HG02981 (cell line): ENCODE data around the gene TMEM266.
"Not testable (repeated sequence)": the region's sequence is repeated elsewhere in the genome, so short reads cannot be mapped to it uniquely, and the experiment has no call there.

Experiments used
- ATAC-seq: cut with Tn5 transposase; IDR thresholded peaks from one replicate; pipeline ENCODE4 v1.9.1; 2021; ENCODE audit warnings: mild to moderate bottlenecking, moderate library complexity; ENCODE audit not compliant: unreplicated experiment

The TMEM266 gene

DNA sequence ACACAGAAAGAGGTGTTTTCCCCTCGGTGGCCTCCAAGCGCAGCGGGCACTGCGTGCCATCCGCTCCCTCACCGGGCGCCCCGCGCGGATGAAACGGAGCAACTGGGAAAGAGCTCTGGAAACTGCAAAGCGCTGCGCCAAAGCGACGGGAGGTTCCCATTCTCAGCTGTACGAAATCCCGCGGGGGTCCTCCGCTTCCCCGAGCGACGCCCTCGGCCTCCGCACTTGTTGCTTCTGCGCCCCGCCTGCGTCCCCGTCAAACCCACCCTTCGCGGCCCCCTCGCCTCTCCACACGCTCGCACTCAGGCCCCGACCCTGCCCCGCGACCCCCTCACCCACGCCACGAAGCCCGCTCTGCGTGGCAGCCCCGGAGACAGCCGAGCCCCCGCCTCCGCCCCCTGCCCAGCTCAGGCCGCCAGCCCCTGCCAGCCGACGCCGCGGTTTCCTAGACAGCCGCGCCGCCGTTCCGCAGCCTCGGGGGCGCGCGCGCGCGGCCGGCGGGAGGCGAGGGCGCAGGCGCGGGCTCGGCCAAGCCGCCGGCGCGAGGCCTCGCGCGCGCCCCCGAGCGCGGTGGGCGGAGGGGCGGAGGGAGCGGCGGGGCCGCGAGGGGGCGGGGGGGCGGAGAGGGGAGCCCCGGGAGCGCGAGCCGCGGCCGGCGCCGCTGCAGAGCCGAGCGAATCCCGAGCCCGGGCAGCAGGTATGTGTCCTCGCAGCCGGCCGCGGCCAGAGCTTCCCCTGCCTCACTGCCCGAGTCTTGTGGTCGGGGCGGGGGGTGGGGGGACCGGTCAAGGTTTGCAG is at the start of gene TMEM266:
Gene TMEM266, plus strand, starts transcription at position 666 of the 798 bp plus-strand sequence. CDS start 74,279 bp downstream, outside the sequence.
- ATAC-seq: no peak

- ATAC-seq: no peak
Measured at GRCh38 chr15:76010613-76011012, 49.2 kb upstream of the TMEM266 start.

DNA sequence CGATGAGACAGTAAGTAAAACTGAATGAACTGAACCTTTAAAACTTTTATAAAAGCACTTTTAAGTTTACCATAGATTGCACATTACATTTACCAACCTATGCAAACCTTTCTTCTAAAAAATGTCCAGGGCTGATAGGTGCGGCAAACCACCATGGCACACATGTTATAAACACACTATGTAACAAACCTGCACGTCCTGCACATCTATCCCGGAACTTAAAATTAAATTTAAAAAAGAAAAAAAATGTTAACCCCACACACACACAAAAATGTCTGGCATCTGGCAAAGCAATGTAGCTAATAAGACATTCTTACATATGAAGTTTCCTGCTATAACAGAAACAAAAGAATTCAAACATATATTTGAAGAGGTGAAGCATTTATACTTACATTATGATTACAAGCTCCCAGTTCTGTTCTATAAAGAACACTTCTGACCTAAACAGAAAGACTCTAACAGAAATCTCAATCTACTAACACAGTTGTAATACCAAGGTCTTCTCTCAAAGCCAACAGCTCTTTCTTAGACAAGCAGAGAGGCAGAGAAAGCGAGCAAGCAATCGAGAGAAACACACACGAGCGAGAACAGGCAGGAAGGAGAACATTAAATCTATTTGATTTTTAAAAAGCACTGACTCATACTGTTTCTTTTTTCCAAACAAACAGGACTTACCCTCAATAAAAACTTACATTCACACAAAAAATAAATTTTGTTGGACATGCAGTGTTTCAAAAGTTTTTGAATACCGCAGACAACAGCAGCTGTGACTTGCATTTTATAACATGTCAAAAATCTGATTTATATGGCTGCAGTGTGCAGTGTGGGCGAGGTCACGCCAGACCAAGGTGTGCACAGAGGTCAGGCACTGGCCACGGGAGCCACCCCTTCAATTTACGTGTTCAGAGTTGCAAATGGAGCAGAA is 47.9 kb upstream of the TMEM266 start, which contains the start of gene NRG4:
Gene NRG4, minus strand, starts transcription at position 798 of the 925 bp plus-strand sequence. CDS start 1,194 bp downstream, outside the sequence.
- no peak for ATAC-seq

- not testable (repeated sequence) for ATAC-seq
Measured at GRCh38 chr15:76013470-76013869, 46.3 kb upstream of the TMEM266 start.

GRCh38 chr15:76024021-76024768 is 35.6 kb upstream of the TMEM266 start:
- ATAC-seq: no peak

GRCh38 chr15:76032046-76032445 is 27.7 kb upstream of the TMEM266 start:
- no peak for ATAC-seq

- no peak for ATAC-seq
Measured at GRCh38 chr15:76033438-76033837, 26.3 kb upstream of the TMEM266 start.

DNA sequence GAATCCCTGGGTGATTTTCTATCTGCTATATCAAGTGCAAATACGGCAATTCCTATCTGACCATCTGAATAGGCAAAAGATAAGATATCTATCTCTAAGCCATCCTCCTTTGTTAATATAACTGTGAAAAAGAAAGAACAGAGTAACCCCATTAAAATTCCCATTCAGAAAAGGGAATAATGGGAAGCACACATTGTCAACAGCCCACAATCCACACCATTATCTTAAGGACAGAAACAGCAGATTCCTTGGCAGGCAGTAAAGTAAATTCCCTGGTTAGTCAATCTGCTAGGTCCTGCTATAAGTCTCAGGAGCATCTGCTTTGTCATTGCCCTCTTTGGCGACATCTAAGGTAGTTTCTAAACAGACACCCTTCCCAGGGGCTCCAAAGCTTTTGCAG is 25.7 kb upstream of the TMEM266 start:
- ATAC-seq: no peak

DNA sequence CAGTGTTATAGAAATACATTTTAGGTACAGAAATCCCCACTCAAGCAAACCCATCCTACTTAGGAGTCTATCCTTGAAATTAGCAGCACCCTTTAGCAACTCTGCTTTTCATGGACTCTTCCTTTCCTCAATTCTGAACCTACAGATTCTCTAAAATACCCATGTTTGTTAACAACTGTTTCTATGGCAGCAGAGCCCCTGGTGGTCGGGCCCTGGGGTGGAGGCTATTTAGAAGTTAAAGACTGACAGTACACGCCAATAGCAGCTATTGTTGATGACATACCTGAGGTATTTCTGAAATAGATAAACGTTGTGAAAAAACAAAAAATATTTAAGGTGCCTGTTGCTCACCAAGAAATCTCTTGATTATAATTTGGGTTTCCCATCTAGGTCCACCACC is 24.2 kb upstream of the TMEM266 start:
- ATAC-seq: no peak

DNA sequence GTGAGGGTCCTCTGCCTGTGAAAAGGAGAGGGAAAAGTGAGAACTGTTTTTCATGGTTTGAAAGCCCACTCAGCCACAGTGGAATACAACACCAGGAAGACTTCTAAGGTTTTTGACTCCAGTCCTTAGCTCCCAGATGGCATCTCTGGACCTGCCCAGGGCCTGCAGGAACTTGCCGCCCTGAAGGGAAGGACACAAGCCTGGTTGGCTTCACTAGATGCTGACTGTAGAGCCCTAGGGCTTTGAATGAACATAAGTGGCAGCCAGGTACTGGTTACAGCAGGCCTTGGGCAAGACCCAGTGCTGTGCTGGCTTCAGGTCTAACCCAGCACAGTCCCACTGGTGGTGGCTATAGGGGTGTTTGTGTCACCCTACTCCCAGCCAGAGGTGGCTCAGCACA is 21.3 kb upstream of the TMEM266 start:
- no peak for ATAC-seq

DNA sequence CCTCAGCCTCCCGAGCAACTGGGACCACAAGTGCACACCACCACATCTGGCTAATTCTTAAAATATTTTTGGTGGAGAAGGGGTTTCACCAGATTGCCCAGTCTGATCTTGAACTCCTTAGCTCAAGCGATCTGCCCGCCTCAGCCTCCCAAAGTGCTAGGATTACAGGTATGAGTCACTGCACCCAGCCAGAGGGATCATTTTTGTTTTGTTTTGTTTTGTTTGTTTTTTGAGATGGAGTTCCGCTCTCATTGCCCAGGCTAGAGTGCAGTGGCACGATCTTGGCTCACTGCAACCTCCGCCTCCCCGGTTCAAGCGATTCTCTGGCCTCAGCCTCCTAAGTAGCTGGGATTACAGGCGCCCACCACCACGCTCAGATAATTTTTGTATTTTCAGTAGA is 5.6 kb upstream of the TMEM266 start:
- not testable (repeated sequence) for ATAC-seq

DNA sequence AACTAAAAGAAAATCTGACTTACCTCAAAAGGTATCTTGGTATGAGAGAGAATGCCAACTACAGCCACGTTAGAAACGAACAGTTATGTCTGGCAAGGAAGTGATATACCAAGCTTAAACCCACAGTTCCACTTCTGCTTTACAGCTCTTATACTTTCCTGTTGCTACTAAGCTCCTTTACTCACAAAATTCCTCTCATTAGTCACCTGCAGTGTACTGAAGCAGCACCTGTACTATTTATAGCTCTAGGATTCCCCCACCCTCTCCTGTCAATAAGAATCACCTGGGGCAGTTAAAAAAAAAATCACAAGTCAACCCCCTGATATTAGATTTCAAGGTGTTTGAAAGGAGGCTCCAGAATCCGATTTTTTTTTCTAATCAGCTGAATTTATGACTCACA is 2.9 kb upstream of the TMEM266 start:
- peak; percentile 49 for ATAC-seq

DNA sequence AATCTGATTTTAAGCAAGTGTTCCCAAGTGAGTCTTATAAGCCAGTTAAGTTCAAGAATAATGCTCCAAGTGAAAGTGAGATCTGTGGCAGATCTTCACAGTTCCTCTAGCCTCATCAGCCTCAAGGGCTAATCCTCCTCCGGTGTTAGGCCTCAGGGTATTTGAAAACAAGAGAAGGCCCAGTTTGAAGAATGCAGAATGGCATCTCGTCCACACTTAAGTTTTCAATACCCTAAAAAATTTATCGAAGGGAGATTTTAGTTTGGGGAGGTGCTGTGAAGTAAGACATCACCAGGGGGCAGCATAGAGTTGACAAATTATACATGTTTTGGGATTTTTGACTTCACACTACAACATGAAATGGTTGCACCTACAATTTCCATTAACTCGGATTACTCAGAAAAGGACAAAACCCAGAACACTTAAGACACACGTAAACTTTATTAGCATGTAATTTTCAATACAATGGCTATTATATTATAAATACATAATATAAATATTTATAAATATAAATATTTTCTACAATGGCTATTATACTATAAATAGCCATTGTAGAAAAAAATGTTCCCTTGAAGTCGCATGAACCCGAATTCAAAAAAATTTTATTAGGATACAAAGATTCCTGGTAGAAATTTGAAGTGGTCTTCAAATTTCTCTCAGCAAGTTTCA is 2.3 kb upstream of the TMEM266 start:
- ATAC-seq: peak; percentile 5

DNA sequence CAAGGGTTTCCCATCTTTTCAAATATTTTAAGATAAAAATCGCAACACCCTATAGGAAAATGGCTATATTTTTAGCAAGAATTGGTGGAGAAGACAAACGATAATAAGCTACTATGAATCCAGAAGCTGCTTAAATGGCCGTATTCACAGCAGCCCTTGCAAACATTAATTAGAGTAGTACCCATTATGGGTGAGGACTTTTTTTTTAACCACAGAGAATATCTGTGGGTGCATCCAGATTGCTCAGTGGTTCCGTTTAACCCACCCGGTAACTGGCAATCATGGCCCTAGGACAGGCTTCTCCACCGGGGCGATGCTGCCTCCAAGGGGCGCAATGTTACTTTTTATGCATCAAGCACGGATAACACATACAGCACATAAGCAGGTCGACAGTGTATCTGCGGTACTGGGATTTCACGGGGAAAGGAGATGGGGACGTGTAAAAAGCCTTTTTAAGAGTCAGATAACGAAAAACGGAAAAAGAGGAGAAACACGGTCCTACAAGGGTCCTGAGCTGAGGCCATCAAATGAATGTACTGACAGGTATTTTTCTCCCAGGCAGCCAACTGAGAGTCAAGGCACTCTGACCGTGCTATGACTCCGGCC is 968 bp upstream of the TMEM266 start:
- no peak for ATAC-seq

GRCh38 chr15:76060118-76060989 is 569 bp downstream of the TMEM266 start:
- ATAC-seq: no peak

- ATAC-seq: no peak
Measured at GRCh38 chr15:76061700-76062099, 1.9 kb downstream of the TMEM266 start.

- no peak for ATAC-seq
Measured at GRCh38 chr15:76062286-76062685, 2.5 kb downstream of the TMEM266 start.

GRCh38 chr15:76064375-76064774 is 4.6 kb downstream of the TMEM266 start:
- ATAC-seq: no peak

GRCh38 chr15:76065245-76065644 is 5.5 kb downstream of the TMEM266 start:
- no peak for ATAC-seq
